Fibroblast of the aortic adventitia (primary cell): ENCODE data around the gene SLC29A3. TPM values are rescaled to one million over a fixed set of nuclear protein-coding genes. Genes with fewer than 3 reads are reported as not detected.
A peak's percentile ranks its signal among the peaks of the same experiment; 100 is the strongest.

Source experiments
- DNase-seq: peaks from one replicate; pipeline ENCODE4 v3.0.0-alpha.2; 2010; ENCODE audit warnings: low read depth
- H3K4me3 ChIP-seq: 2 replicates; pipeline ENCODE4 v1.5.1; 2011; ENCODE audit warnings: low read depth, mild to moderate bottlenecking, control low read depth, low read length, moderate library complexity
- CTCF ChIP-seq: IDR thresholded peaks from 2 replicates; pipeline ENCODE4 v1.5.1; 2011; ENCODE audit warnings: mild to moderate bottlenecking, low read length, control low read depth, inconsistent platforms; ENCODE audit not compliant: insufficient read depth
- total RNA-seq: library from RNA; depleted of rRNA; stranded (reverse); fragments of >200 nt; gene quantifications from 2 replicates; pipeline ENCODE4 v1.2.3, GENCODE V29; 2012; ENCODE audit warnings: low replicate concordance

Gene SLC29A3
- total RNA-seq, 1 donor: 1.2 TPM

DNA sequence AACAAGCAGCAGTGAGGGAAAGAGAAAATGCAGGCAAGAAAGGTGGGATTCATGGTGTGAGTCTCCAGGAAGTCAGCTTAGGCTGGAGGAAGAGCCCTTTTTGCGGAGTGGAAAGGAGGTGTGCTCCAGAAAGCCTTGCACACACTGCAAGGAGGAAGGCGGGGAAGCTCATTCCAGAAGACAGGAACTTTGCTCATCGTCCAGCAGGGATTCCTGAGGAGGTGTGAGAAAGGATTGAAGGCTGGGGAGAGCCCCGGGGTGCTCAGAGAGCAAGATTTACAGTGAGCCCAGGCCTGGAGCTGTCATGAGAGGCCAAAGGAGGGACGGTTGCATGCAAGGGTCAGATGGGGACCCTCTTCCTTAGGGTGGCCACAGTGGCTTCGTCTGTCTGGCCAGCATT lies 17.6 kb downstream of the SLC29A3 start:
- DNase-seq: no peak
- no peak overlapping the region for H3K4me3 ChIP-seq
- no peak for TF ChIP-seq CTCF

DNA sequence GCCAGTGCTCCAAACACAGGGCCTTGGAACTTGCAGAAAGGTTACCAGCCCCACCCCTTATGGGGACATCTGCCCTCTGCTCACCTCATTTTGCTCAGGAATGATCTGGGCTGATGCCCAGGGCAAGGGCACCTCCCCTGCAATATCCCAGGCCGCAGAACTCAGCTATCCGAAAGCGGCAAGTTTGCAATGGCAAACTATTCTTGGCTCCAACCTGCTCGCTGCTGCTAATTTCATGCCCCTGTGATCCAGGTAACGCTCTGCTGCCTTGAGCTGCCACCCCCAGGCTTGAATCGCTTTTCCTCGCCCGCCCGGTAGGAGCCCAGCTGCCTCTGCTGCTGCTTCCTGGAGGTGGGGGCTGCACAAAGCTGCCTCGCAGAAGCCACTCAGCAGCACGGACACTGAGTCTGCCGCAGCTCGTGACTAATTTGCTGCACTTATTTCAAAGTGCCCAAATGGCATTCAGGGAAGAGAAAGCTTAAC lies 18.2 kb downstream of the SLC29A3 start:
- DNase-seq: no peak
- TF ChIP-seq CTCF: no peak
- H3K4me3 ChIP-seq: no peak overlapping the region

DNA sequence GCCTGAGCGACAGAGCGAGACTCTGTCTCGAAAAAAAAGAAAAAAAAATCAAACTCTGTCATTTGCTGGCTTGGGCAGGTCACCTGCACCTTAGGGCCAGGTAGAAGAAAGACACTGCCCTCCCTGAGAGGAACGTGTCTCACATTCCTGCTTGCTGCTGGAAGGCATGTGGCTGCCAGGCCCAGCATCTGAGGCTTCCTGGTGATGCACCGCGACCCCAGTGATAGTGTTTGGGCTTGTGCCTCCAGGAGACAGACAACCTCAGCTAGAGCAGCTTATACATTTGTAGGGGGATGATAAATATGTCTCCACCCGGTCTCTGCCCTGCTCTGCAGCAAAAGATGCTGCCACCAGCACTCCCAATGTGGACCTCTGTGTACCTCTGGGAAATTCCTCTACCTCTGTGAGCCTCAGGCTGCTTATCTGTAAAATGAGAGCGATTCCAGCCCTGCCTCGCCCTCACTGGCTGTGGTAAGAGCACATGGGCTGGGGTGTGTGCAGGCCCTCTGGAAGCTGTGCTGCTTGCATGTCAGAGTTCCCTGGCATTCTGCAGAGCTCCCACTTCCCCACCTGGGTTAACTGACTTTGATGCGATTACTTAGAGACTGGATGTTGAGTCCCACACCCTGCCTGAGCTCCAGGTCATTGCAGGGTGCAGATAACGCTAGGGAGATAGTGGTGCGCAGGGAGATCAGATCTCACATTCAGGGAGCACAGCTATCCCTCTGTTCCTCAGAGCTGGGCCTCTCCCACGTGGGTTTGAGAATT lies 19.9 kb downstream of the SLC29A3 start:
- no peak for TF ChIP-seq CTCF

GRCh38 chr10:71339796-71340589 lies 20.9 kb downstream of the SLC29A3 start:
- H3K4me3 ChIP-seq: no peak overlapping the region
- DNase-seq: no peak
- TF ChIP-seq CTCF: no peak

More for the DNA sequence above, 19.9 kb downstream of the SLC29A3 start:
- DNase-seq: no peak
- H3K4me3 ChIP-seq: no peak overlapping the region

DNA sequence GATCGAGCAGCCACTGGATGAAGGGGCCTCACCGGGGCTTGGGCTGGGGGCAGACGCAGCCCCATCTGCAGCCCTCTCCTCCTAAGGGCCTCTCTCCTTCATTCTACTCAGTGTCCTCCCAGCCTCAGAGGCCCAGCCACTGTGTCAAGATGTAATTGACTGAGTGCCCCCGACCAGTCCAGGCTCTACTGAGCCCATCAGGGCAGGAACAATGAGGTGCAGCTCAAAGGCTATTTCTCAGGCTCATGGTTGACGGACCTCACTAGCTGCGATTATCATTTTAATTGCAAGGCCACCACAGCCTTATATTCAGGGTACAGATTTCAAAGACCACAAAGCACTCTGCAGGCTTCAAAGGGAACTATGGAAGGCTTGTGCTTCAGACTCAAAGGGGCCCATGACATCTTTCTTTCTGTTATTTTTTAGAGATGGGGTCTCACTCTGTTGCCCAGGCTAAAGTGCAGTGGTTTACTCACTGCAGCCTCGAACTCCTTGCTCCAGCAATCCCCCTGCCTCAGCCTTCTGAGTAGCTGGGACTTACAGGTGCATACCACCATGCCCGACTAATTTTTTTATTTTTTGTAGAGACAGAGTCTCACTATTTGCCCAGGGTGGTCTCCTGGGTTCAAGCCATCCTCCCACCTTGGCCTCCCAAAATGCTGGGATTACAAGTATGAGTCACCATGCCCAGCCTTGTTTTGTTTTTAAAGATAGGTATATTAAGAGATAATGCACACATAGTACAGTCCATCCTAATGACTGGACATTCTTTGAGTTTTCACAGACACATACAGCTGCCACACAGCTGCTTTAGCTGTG lies 23.7 kb downstream of the SLC29A3 start:
- no peak for DNase-seq
- TF ChIP-seq CTCF: no peak
- H3K4me3 ChIP-seq: no peak overlapping the region

DNA sequence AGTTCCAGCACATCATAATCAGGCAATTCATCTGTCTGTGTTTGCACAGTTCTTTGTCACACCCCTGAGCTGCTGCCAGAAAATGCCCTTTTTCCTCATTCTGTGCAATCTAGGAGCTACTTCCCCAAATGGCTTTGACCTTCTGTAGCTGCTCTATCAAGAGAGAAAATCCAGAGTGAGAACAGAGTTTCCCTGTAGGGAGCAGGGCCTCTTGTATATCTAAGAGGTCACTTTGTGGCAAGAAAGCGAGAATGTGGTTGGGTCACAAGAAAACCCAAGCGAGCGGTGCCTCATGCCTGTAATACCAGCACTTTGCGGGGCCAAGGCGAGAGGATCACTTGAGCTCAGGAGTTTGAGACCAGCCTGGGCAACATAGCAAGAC lies 24.3 kb downstream of the SLC29A3 start:
- TF ChIP-seq CTCF: no peak
- peak; percentile 15 for DNase-seq
- H3K4me3 ChIP-seq: no peak overlapping the region
